Mucosa of rectum (tissue), 2 donors: Measurements from ENCODE around the gene KIF18A.

Source experiments
- H3K27ac ChIP-seq, 2 donors: one replicate each; pipeline ENCODE4 v1.7.0; 2013; ENCODE audit warnings: inconsistent platforms in 2 of 2, low read depth in 2 of 2, low read length in 2 of 2
- H3K27me3 ChIP-seq, 2 donors: one replicate each; pipeline ENCODE4 v1.7.0; 2013; ENCODE audit warnings: low read length in 2 of 2; ENCODE audit not compliant: control insufficient read depth in 2 of 2, insufficient read depth in 2 of 2
- H3K36me3 ChIP-seq, 2 donors: one replicate each; pipeline ENCODE4 v1.7.0; 2013; ENCODE audit warnings: low read length in 2 of 2; ENCODE audit not compliant: control insufficient read depth in 2 of 2, insufficient read depth in 2 of 2
- H3K4me1 ChIP-seq, 2 donors: one replicate each; pipeline ENCODE4 v1.7.0; 2013; ENCODE audit warnings: low read length in 2 of 2, mild to moderate bottlenecking in 1 of 2; ENCODE audit not compliant: control insufficient read depth in 2 of 2, insufficient read depth in 2 of 2
- H3K4me3 ChIP-seq, 2 donors: one replicate each; pipeline ENCODE4 v1.7.0; 2013; ENCODE audit warnings: low read length in 2 of 2
- H3K9ac ChIP-seq, 2 donors: one replicate each; pipeline ENCODE4 v1.7.0; 2013; ENCODE audit warnings: low read length in 2 of 2, low read depth in 1 of 2, mild to moderate bottlenecking in 1 of 2
- H3K9me3 ChIP-seq, 2 donors: one replicate each; pipeline ENCODE4 v1.7.0; 2013; ENCODE audit warnings: low read length in 2 of 2; ENCODE audit not compliant: control insufficient read depth in 2 of 2
- donor health status: healthy.
- donor health status: Normal muscosa, but diverticular disease.

The KIF18A gene

GRCh38 chr11:28054821-28055220 lies 53.1 kb downstream of the KIF18A start:
- Histone ChIP-seq H3K4me3 (no peak overlapping the region), H3K27me3 (no peaks in the 10 kb centered on the region), H3K9ac (no peak overlapping the region), H3K4me1 (no peaks in the 10 kb centered on the region), H3K9me3 (no peaks in the 10 kb centered on the region), H3K36me3 (no peaks in the 10 kb centered on the region), H3K27ac (no peak overlapping the region)

- H3K9me3 ChIP-seq, result no peaks in the 10 kb centered on the region
- H3K9ac ChIP-seq, result no peak overlapping the region
- no peaks in the 10 kb centered on the region for H3K27me3 ChIP-seq
- no peak overlapping the region for H3K4me3 ChIP-seq
- no peak overlapping the region for H3K27ac ChIP-seq
- no peaks in the 10 kb centered on the region for H3K36me3 ChIP-seq
- H3K4me1 ChIP-seq, result no peaks in the 10 kb centered on the region
Measured at GRCh38 chr11:28049338-28050216, 58.4 kb downstream of the KIF18A start.

- Histone ChIP-seq H3K9ac (no peak overlapping the region), H3K9me3 (no peaks in the 10 kb centered on the region), H3K36me3 (no peaks in the 10 kb centered on the region), H3K27me3 (no peaks in the 10 kb centered on the region), H3K4me3 (no peak overlapping the region), H3K4me1 (no peaks in the 10 kb centered on the region), H3K27ac (no peak overlapping the region)
Measured at GRCh38 chr11:28048812-28049211, 59.1 kb downstream of the KIF18A start.

GRCh38 chr11:28043930-28044709 lies 63.8 kb downstream of the KIF18A start:
- Histone ChIP-seq H3K4me3 (no peak overlapping the region), H3K27ac (no peak overlapping the region), H3K4me1 (peaks cover 0 to 3% of the 10 kb centered on the region in 2 donors), H3K9me3 (no peaks in the 10 kb centered on the region), H3K36me3 (no peaks in the 10 kb centered on the region), H3K27me3 (no peaks in the 10 kb centered on the region), H3K9ac (no peak overlapping the region)

GRCh38 chr11:28040384-28040783 lies 67.6 kb downstream of the KIF18A start:
- Histone ChIP-seq H3K4me1 (peaks cover 0 to 3% of the 10 kb centered on the region in 2 donors), H3K9ac (no peak overlapping the region), H3K27me3 (no peaks in the 10 kb centered on the region), H3K36me3 (no peaks in the 10 kb centered on the region), H3K9me3 (no peaks in the 10 kb centered on the region), H3K27ac (no peak overlapping the region), H3K4me3 (no peak overlapping the region)

- Histone ChIP-seq H3K27ac (no peak overlapping the region), H3K27me3 (no peaks in the 10 kb centered on the region), H3K9me3 (no peaks in the 10 kb centered on the region), H3K9ac (no peak overlapping the region), H3K4me3 (no peak overlapping the region), H3K36me3 (no peaks in the 10 kb centered on the region), H3K4me1 (peaks cover 0 to 3% of the 10 kb centered on the region in 2 donors)
Measured at GRCh38 chr11:28038775-28039174, 69.2 kb downstream of the KIF18A start.

GRCh38 chr11:28026634-28027290 lies 81.2 kb downstream of the KIF18A start:
- Histone ChIP-seq H3K36me3 (no peaks in the 10 kb centered on the region), H3K9ac (no peak overlapping the region), H3K9me3 (no peaks in the 10 kb centered on the region), H3K4me1 (no peaks in the 10 kb centered on the region), H3K4me3 (no peak overlapping the region), H3K27ac (no peak overlapping the region), H3K27me3 (no peaks in the 10 kb centered on the region)

- no peaks in the 10 kb centered on the region for H3K9me3 ChIP-seq
- no peak overlapping the region for H3K4me3 ChIP-seq
- H3K36me3 ChIP-seq, result no peaks in the 10 kb centered on the region
- no peaks in the 10 kb centered on the region for H3K4me1 ChIP-seq
- no peak overlapping the region for H3K27ac ChIP-seq
- H3K9ac ChIP-seq, result no peak overlapping the region
- H3K27me3 ChIP-seq, result no peaks in the 10 kb centered on the region
Measured at GRCh38 chr11:28017816-28018215, 90.1 kb downstream of the KIF18A start.

GRCh38 chr11:28011813-28012212 lies 96.1 kb downstream of the KIF18A start:
- Histone ChIP-seq H3K27ac (no peak overlapping the region), H3K9me3 (no peaks in the 10 kb centered on the region), H3K27me3 (no peaks in the 10 kb centered on the region), H3K4me3 (no peak overlapping the region), H3K9ac (no peak overlapping the region), H3K4me1 (no peaks in the 10 kb centered on the region), H3K36me3 (no peaks in the 10 kb centered on the region)

- no peak overlapping the region for H3K9ac ChIP-seq
- no peaks in the 10 kb centered on the region for H3K36me3 ChIP-seq
- H3K9me3 ChIP-seq, result no peaks in the 10 kb centered on the region
- no peak overlapping the region for H3K27ac ChIP-seq
- no peaks in the 10 kb centered on the region for H3K27me3 ChIP-seq
- no peaks in the 10 kb centered on the region for H3K4me1 ChIP-seq
- H3K4me3 ChIP-seq, result no peak overlapping the region
Measured at GRCh38 chr11:28009996-28010395, 98.0 kb downstream of the KIF18A start.
